Activated CD4-positive, alpha-beta T cell treated with anti-CD3 and anti-CD28 coated beads, Interleukin-2, Interleukin-6, amounts not matched to agents 100 ng/mL and 50 ng/mL, durations not matched to agents 16 hours and 8 hours (primary cell): ENCODE data around the gene MRPL53.

ENCODE experiments used
- DNase-seq: peaks from one replicate; pipeline ENCODE4 v3.0.0-alpha.2; 2020

The MRPL53 gene

GRCh38 chr2:74472086-74472944 is at the start of gene MRPL53:
MRPL53 (minus strand) TSS chr2:74472680; CDS start chr2:74472660, 20 bp downstream.
- peak; percentile 97 for DNase-seq

GRCh38 chr2:74516650-74517049 is 44.2 kb upstream of the MRPL53 start:
- DNase-seq, result no peak

- DNase-seq, result peak; percentile 81
Observed at GRCh38 chr2:74515981-74516633, 43.6 kb upstream of the MRPL53 start.

- DNase-seq, result no peak
Observed at GRCh38 chr2:74515271-74515980, 42.9 kb upstream of the MRPL53 start.

DNA sequence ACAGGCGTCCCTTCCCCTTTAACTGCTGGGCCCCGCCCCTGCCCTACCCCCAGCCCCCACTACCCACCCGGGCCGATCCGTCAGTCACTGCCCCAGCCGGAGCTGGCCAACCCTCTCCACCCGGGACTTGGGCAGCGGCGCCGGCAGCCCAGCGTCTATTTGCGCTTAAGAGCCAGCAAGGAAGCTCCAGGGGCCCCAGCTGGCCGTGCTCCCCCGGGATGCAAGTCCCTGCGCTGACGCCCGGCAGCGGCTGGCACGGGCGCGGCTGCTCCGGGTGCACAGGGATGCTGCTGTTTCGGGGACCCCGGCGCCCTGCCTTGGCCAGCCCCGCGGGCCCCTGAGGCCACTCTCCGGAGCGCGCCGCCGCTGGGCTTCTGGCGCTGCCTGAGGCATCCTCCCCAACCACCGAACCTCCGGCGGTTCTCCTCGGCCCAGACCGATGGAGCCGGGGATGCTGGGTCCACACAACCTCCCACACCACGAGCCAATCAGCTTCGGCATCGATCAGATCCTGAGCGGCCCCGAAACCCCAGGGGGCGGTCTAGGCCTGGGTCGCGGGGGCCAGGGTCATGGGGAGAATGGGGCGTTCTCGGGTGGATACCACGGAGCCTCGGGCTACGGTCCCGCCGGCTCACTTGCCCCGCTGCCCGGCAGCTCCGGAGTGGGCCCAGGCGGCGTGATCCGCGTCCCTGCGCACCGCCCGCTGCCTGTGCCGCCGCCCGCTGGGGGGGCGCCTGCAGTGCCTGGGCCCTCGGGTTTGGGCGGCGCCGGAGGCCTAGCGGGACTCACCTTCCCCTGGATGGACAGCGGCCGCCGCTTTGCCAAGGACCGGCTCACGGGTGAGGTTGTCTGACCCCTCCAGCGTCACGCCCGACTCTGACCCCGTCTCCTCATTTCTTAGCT is 42.1 kb upstream of the MRPL53 start, which contains the start of gene TLX2:
TSS of gene TLX2 (plus strand) at position 83 of the 903 bp plus-strand sequence. CDS start at position 440, 357 bp downstream.
- DNase-seq, result no peak

DNA sequence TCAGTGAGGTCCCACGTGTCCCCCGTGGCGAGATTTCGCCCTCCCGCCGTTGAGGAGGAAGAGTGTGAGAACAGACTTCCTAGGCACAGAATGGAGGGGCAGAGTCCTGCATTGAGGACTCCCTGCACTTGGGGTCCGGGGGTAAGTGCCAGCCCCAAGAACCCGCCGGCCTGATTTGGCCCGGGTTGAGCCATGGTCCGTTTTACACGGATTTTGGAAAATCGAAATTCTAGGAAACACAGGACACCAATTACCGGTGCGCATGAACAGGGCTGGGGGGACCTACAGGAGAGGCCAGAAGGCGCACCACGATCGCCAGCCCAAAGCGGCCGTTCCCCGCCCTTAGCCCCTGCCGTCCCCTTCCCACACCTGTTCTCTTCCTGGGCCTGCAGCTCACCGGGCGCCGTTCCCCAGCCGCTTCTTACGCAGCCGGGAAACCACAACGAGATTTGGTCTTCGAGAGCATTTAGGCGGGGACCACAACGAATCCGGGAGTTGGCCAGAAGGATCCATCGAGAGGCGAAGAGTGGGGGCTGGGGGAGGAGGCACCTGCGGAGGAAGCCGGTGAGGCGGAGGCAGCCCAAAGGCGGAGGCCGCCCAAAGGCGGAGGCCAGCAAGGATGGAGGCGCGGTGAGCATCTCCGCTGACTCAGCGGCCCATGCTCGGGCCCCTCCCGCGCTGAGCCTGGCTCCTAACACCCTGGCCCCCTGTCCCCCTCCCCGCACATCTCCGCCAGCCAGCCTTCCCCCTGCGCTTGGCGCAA is 41.3 kb upstream of the MRPL53 start:
- peak; percentile 43 for DNase-seq

GRCh38 chr2:74512744-74513604 is 40.5 kb upstream of the MRPL53 start:
- no peak for DNase-seq

- no peak for DNase-seq
Observed at GRCh38 chr2:74511104-74511989, 38.9 kb upstream of the MRPL53 start.

DNA sequence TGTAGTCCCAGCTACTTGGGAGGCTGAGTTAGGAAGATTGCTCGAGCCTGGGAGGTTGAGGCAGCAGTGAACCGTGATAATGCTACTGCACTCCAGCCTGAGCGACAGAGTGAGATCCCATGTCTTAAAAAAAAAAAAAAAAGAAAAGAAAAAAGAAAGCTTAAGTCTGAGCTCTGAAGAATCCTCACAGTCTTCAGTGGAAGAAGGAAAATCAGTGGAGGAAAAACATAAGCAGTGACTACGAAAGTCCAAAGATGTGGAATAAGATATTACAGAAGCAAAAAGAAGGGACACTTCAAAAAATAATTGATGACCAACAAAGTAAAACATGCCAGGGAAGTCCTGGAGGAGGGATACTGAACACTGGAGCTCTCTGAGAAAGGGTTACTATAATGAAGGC is 37.8 kb upstream of the MRPL53 start:
- DNase-seq, result no peak

- DNase-seq, result no peak
Observed at GRCh38 chr2:74507926-74508520, 35.5 kb upstream of the MRPL53 start.

GRCh38 chr2:74507145-74507925 is 34.9 kb upstream of the MRPL53 start, which contains the start of gene PCGF1:
PCGF1 (minus strand) TSS chr2:74507695; CDS start chr2:74507668, 27 bp downstream.
- DNase-seq, result peak; percentile 98

DNA sequence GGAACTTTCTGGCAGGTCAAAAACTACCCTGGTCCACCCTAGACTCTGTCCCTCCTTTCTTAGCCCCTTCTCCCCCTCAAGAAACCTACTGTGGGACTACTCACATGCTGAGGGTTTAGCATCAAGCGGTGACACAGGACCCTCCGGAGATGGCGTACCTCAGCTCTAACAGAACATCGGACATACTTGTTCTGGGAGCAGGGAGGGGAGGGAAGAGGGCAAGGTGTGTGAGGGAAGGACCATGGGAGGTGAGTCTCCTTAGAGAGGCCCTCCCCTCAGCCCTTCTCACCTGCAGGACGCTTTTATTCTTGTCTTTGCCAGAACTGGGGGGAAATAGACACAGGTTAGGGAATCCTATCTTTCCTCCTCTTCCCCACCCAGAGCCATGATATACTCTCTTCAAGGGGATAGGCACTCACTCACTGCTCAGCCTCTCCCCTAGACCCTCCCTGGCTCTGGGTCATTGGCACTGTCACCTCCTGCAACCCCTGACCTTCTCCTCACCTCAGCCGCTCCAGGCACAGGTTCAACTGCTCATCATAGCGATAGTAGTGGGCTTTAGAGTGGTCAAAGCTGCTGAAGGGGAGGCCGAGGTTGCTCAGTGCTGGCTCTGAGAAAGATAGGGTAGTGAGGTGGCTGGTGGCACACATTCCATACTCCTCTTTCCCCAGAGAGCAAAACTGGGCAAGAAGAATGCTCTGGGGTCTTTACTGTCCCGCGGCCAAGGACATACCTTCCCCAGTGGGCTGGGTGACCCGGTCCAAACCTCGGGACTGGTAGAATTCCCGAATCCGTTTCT is 33.2 kb upstream of the MRPL53 start:
- no peak for DNase-seq

GRCh38 chr2:74504591-74504990 is 32.1 kb upstream of the MRPL53 start:
- DNase-seq, result no peak

GRCh38 chr2:74503506-74504475 is 31.3 kb upstream of the MRPL53 start:
- DNase-seq, result no peak

- DNase-seq, result peak; percentile 80
Observed at GRCh38 chr2:74502720-74503505, 30.4 kb upstream of the MRPL53 start.
